ENCODE measurements around the gene ATP6V1G1.

ATP6V1G1 gene, protein sequence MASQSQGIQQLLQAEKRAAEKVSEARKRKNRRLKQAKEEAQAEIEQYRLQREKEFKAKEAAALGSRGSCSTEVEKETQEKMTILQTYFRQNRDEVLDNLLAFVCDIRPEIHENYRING

DNA sequence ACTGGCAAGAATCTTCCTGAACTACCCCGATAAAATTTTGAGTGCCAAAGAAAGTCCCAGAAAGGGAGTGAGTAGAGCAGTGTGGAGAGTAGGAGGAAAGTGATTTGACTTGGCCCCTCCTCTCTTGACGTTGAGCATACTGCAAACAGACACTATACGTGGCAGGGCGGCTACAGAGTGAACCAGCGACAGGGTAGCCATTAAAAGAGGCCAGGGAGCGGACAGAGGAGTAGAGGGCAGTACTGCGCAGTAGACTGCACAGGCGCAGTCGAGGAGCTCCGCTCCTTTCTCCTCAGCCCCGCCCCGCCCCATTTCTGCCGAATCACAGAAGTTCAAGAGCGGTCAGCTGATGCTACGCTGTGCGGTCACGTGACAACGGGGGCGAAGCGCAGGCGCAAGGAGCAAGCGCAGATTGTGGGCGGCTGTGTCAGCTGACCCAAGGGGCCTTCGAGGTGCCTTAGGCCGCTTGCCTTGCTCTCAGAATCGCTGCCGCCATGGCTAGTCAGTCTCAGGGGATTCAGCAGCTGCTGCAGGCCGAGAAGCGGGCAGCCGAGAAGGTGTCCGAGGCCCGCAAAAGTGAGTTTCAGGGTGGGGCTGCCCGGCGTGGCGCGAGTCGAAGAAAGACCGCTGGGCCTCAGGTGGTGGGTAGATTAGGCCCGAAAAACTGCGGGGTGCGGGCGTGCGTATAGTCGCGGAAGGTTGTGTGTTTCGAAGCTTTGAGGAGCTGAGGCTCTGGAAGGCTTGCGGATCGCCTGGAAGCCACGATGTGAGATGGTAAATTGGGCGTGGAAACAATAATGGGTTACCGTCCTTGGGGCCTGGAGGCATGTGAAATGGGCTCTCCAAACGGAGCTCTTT is at the start of gene ATP6V1G1:
Gene ATP6V1G1 (plus strand): TSS at position 425 of the 858 bp plus-strand sequence. CDS start 70 bp downstream, at position 495.
- Histone ChIP-seq H3K4me1 (ENCODE audit: insufficient read depth, low read length) (peaks cover 33% of the 10 kb centered on the region), H3K27ac (ENCODE audit: low read depth, low read length) (peak within 1 kb of the TSS; percentile 94), H3K36me3 (ENCODE audit: insufficient read depth, low read length) (peaks cover 4% of the 10 kb centered on the region)

DNA sequence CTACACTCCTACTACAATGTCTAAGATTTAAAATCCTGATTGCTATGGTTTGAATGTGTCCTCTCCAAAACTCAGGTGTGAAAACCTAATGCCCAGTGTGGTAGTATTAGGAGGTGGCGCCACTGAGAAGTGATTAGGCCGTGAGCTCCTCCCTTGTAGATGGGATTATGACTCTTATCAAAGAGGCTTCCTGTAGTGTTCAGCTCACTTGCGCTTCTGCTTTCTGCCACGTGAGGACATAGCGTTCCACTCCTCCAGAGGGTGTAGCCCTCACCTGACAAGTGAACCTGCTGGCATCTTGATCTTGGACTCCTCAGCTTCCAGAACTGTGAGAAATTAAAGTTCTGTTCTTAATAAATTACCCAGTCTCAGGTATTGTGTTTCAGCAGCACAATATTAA is 49.3 kb upstream of the ATP6V1G1 start:
- Histone ChIP-seq H3K4me1 (ENCODE audit: insufficient read depth, low read length) (no peaks in the 10 kb centered on the region), H3K27ac (ENCODE audit: low read depth, low read length) (no peak overlapping the region), H3K9ac (ENCODE audit: low read length) (no peak overlapping the region), H3K27me3 (ENCODE audit: control insufficient read depth in 1 of 2, insufficient read depth in 2 of 2, low read length in 2 of 2) (no peaks in the 10 kb centered on the region), H3K9me3 (ENCODE audit: low read length) (no peaks in the 10 kb centered on the region), H3K36me3 (ENCODE audit: insufficient read depth, low read length) (no peaks in the 10 kb centered on the region), H3K4me3 (ENCODE audit: low read depth in 1 of 2, low read length in 2 of 2) (no peak overlapping the region)

More for the DNA sequence above, at the start of gene ATP6V1G1:
- Histone ChIP-seq H3K4me3 (ENCODE audit: low read depth in 1 of 2, low read length in 2 of 2) (peak within 1 kb of the TSS; percentile 95 to 100), H3K27me3 (ENCODE audit: control insufficient read depth in 1 of 2, insufficient read depth in 2 of 2, low read length in 2 of 2) (no peaks in the 10 kb centered on the region), H3K9ac (ENCODE audit: low read length) (peak within 1 kb of the TSS; percentile 100), H3K9me3 (ENCODE audit: low read length) (no peaks in the 10 kb centered on the region)

DNA sequence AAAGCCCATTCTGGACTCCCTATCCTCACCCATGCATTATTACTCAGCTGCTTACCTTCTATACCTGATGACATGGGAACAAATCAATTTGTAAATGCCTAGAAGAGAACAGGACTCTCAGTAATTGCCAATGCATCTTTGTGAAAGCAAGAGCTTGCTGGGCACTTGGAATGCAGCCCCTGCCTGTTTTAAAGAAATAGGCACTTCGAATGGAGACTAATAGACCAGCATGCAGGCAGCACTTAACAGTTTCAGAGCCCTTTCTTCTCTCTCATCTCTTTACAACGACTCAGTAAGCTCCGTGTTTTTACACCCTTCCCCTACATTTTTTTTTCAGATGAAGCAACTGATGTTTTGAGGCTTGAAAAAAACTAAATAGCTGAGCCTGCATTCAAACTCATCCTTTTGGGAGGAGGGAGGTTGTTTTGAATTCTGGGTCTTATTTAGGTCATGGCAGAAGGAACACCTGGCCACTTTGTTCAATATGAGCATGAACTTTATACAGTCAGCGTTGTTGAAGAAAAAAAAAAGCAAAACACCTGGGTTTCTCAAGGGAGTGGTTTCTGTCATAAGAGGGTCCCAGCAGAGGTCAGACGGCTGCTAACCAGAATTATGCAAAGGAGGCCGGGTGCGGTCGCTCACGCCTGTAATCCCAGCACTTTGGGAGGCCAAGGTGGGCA is 47.7 kb upstream of the ATP6V1G1 start:
- Histone ChIP-seq H3K27me3 (ENCODE audit: control insufficient read depth in 1 of 2, insufficient read depth in 2 of 2, low read length in 2 of 2) (no peaks in the 10 kb centered on the region), H3K9me3 (ENCODE audit: low read length) (no peaks in the 10 kb centered on the region), H3K36me3 (ENCODE audit: insufficient read depth, low read length) (no peaks in the 10 kb centered on the region), H3K4me3 (ENCODE audit: low read depth in 1 of 2, low read length in 2 of 2) (no peak overlapping the region), H3K9ac (ENCODE audit: low read length) (no peak overlapping the region), H3K27ac (ENCODE audit: low read depth, low read length) (no peak overlapping the region), H3K4me1 (ENCODE audit: insufficient read depth, low read length) (no peaks in the 10 kb centered on the region)

DNA sequence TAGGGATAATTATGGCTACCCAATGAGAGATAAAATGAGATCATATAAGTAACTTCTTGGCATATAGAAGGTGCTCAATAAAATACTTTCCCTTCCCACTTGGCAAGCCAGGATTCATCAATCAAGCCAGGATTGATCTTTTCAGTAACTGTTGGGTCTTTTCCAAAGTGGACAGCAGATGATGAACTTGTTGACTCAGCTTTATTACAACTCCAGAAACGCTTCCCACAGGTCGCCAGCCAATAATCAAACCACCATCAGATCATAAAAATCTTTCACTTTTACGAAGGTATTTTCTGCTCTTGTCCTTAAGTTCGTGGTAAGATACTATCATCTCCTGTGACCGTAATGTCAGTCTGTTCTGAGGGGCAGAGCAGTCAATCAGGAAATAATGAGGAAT is 42.5 kb upstream of the ATP6V1G1 start:
- Histone ChIP-seq H3K9me3 (ENCODE audit: low read length) (no peaks in the 10 kb centered on the region), H3K9ac (ENCODE audit: low read length) (no peak overlapping the region), H3K4me1 (ENCODE audit: insufficient read depth, low read length) (no peaks in the 10 kb centered on the region), H3K27ac (ENCODE audit: low read depth, low read length) (no peak overlapping the region), H3K36me3 (ENCODE audit: insufficient read depth, low read length) (no peaks in the 10 kb centered on the region), H3K4me3 (ENCODE audit: low read depth in 1 of 2, low read length in 2 of 2) (no peak overlapping the region), H3K27me3 (ENCODE audit: control insufficient read depth in 1 of 2, insufficient read depth in 2 of 2, low read length in 2 of 2) (no peaks in the 10 kb centered on the region)

DNA sequence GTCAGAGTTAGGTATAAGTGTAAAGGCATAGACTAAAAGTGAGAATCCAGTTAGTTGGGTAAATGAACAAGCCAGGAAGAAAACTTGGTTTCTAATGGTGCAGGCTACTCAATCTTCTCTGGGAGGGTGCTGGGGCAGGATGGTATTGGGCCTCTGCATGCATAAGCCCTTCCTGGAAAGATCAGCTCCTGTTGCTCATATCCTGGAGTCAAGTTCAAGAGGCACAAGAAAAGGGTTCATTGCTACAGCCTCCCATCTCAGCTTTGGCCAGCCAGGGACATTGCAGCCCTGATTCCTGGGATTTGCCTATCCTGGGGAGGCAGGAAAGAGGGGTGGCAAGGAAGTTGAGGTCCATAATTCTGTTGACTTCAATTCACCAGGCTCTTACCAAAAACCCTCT is 40.7 kb upstream of the ATP6V1G1 start:
- Histone ChIP-seq H3K4me1 (ENCODE audit: insufficient read depth, low read length) (no peaks in the 10 kb centered on the region), H3K27ac (ENCODE audit: low read depth, low read length) (no peak overlapping the region), H3K4me3 (ENCODE audit: low read depth in 1 of 2, low read length in 2 of 2) (no peak overlapping the region), H3K27me3 (ENCODE audit: control insufficient read depth in 1 of 2, insufficient read depth in 2 of 2, low read length in 2 of 2) (no peaks in the 10 kb centered on the region), H3K9ac (ENCODE audit: low read length) (no peak overlapping the region), H3K9me3 (ENCODE audit: low read length) (no peaks in the 10 kb centered on the region), H3K36me3 (ENCODE audit: insufficient read depth, low read length) (no peaks in the 10 kb centered on the region)

DNA sequence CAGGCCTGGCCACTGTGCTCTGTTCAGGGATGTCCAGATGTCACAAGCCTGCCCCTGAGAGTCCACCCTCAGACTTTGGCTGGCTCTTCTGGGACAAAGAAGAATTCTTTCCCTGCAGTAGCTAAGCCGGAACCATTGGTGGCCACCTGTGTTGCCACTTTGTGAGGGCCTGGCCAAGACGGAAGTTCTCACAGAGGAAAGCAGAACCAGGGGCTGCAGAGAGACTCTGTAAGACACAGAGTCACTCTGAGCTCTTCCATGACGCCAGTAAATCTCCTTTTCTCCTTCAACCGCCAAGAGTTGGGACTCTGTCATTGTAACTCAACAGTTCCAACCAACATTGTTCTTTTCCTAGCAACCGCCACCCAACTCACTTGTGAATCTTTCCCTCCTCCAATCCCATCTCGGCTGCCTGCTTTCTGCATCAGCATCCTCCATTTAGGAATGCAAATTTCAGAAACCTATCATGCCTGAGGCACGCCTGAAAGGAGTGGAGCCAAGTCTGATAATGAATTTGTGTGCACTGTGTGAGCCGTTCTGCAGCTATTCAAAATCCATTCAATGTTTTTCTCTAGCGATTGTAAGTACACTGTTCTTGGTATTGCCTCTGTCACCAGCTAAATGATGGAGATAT is 37.8 kb upstream of the ATP6V1G1 start:
- H3K9ac ChIP-seq (ENCODE audit: low read length) = no peak overlapping the region
- no peaks in the 10 kb centered on the region for H3K4me1 ChIP-seq (ENCODE audit: insufficient read depth, low read length)
- no peak overlapping the region for H3K4me3 ChIP-seq (ENCODE audit: low read depth in 1 of 2, low read length in 2 of 2)
- H3K27me3 ChIP-seq (ENCODE audit: control insufficient read depth in 1 of 2, insufficient read depth in 2 of 2, low read length in 2 of 2) = no peaks in the 10 kb centered on the region
- no peak overlapping the region for H3K27ac ChIP-seq (ENCODE audit: low read depth, low read length)
- H3K9me3 ChIP-seq (ENCODE audit: low read length) = no peaks in the 10 kb centered on the region
- H3K36me3 ChIP-seq (ENCODE audit: insufficient read depth, low read length) = no peaks in the 10 kb centered on the region

DNA sequence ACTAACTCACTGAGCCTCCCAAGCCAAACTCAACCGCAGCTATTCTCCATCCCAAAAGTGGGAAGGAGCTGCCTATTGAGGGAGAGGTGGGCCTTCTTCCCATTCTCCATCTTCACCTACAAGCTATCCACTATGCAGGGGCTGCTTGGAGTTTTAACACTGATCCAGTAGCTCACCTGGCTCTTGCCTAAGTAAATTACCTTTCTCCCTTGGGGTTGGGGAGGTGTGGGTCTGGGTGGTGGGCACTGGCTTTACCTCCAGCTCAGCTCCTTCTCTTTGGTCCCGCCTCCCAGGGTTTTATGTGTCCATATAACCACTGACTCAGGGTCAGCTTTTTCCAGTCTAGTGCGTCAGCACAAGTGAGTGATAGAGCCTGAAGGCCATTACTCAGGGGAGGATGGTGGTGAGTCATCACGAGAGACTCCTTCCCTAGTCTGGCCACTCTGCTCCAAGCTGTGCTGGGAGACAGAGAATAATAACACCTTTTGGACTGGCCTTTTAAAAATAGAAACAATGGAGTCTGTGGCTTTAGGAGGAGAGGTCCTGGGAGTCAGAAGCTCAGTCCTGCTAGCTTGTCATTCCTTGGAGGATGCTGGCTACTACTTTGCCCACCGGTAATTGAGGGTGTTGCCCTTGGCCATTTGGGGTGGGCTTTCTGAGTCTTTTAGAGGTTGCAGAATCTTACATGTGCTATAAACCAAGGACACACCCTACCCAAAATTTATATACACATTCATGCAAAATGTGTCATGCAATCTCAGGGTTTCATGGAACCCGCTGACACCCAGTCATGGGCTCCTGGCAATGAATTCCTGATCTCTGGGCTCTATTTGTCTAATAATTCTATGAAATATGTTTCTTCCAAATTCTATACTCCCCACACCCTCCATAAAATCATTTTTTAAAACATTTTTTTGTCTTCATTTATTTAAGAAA is 35.6 kb upstream of the ATP6V1G1 start:
- no peak overlapping the region for H3K4me3 ChIP-seq (ENCODE audit: low read depth in 1 of 2, low read length in 2 of 2)
- no peak overlapping the region for H3K27ac ChIP-seq (ENCODE audit: low read depth, low read length)
- no peaks in the 10 kb centered on the region for H3K4me1 ChIP-seq (ENCODE audit: insufficient read depth, low read length)
- H3K9me3 ChIP-seq (ENCODE audit: low read length) = no peaks in the 10 kb centered on the region
- no peaks in the 10 kb centered on the region for H3K27me3 ChIP-seq (ENCODE audit: control insufficient read depth in 1 of 2, insufficient read depth in 2 of 2, low read length in 2 of 2)
- H3K9ac ChIP-seq (ENCODE audit: low read length) = no peak overlapping the region
- H3K36me3 ChIP-seq (ENCODE audit: insufficient read depth, low read length) = no peaks in the 10 kb centered on the region

DNA sequence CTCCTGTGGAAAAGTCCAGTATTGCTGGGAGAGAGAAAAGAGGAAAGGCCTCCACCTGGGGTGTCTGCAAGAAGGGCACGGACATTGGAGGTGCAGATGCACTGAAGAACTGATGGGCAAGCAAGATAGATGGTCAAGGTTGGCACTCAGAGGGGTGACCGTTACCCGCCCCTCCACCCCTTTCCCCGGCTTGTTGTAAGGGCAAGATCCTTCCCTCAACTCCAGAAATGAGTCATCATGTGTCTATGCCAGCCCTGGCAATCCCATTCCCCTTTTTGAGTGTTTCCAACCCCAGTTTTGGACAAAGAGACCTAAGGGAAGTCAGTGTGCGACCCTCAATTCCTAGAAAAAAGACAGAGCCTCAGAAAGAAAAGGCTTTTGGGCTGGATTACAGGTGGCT is 34.9 kb upstream of the ATP6V1G1 start:
- Histone ChIP-seq H3K36me3 (ENCODE audit: insufficient read depth, low read length) (no peaks in the 10 kb centered on the region), H3K9me3 (ENCODE audit: low read length) (no peaks in the 10 kb centered on the region), H3K27ac (ENCODE audit: low read depth, low read length) (no peak overlapping the region)

DNA sequence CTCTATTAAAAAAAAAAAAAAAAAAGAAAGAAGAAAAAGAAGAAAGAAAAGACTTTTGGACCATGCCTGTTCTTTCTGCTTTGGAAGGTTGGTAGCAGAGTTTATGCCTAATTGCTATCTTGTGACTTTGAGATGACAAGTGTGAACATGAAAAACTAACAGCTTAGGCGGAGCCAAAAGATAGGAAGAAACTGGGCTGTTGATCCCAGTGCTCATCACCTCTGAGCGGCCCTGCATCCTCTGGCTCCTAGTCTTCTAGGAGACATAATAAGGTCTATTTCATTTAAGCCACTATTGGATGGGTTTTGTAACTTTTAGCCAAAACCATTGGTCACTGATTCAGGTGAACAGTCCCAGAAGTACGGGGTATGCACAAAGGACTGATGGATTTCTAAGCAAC is 34.4 kb upstream of the ATP6V1G1 start:
- no peaks in the 10 kb centered on the region for H3K9me3 ChIP-seq (ENCODE audit: low read length)
- no peak overlapping the region for H3K4me3 ChIP-seq (ENCODE audit: low read depth in 1 of 2, low read length in 2 of 2)
- H3K9ac ChIP-seq (ENCODE audit: low read length) = no peak overlapping the region
- H3K27ac ChIP-seq (ENCODE audit: low read depth, low read length) = no peak overlapping the region
- H3K27me3 ChIP-seq (ENCODE audit: control insufficient read depth in 1 of 2, insufficient read depth in 2 of 2, low read length in 2 of 2) = no peaks in the 10 kb centered on the region
- H3K36me3 ChIP-seq (ENCODE audit: insufficient read depth, low read length) = no peaks in the 10 kb centered on the region
- no peaks in the 10 kb centered on the region for H3K4me1 ChIP-seq (ENCODE audit: insufficient read depth, low read length)

More for the DNA sequence above, 34.9 kb upstream of the ATP6V1G1 start:
- no peaks in the 10 kb centered on the region for H3K27me3 ChIP-seq (ENCODE audit: control insufficient read depth in 1 of 2, insufficient read depth in 2 of 2, low read length in 2 of 2)
- H3K9ac ChIP-seq (ENCODE audit: low read length) = no peak overlapping the region
- H3K4me3 ChIP-seq (ENCODE audit: low read depth in 1 of 2, low read length in 2 of 2) = no peak overlapping the region
- no peaks in the 10 kb centered on the region for H3K4me1 ChIP-seq (ENCODE audit: insufficient read depth, low read length)

DNA sequence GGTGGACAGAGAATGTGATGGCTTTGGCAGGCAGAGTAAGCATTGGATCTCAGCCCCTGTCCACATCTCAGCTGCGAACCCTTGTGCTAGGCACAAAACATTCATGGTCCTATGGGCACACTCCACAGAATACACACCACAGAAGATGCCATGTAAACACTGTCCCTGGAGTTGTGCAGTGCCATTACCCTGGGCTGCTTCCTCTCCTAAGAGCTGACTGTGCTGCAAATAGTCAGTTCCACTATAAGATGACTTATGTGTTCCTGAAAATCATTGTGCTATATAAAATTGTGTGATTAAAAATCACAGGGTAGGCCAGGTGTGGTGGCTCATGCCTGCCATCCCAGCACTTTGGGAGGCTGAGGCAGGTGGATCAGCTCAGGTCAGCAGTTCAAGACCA is 31.9 kb upstream of the ATP6V1G1 start:
- Histone ChIP-seq H3K9me3 (ENCODE audit: low read length) (no peaks in the 10 kb centered on the region), H3K4me1 (ENCODE audit: insufficient read depth, low read length) (no peaks in the 10 kb centered on the region), H3K9ac (ENCODE audit: low read length) (no peak overlapping the region), H3K36me3 (ENCODE audit: insufficient read depth, low read length) (no peaks in the 10 kb centered on the region), H3K27me3 (ENCODE audit: control insufficient read depth in 1 of 2, insufficient read depth in 2 of 2, low read length in 2 of 2) (no peaks in the 10 kb centered on the region), H3K27ac (ENCODE audit: low read depth, low read length) (no peak overlapping the region), H3K4me3 (ENCODE audit: low read depth in 1 of 2, low read length in 2 of 2) (no peak overlapping the region)

Measured in muscle layer of colon (tissue), 2 donors.